ENCODE results near the gene TLCD1.

DNA sequence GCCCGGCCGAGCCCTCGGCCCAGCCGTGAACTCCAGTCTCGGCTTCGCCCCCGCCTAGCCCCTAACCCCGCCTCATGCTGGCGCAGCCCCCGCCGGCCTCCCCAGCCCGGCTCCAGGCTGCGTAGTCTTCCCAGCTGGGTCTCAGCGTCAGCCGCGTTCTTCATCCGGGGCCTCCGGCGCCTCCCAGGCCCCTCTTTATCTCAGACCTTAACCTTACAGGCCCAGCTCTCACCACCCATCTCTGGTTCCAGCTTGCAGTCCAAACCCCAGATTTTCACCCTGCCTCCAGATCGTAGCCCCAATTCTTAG lies 14.4 kb downstream of the TLCD1 start, which contains the start of gene PROCA1:
- TF ChIP-seq CTCF (IDR thresholded peaks at IDR 0.05): no peak
- TF ChIP-seq POLR2A (IDR thresholded peaks at IDR 0.05): no peak
